NT2/D1 (cell line): ENCODE data around the gene DNAJC11.
"Not testable (repeated sequence)": the region's sequence is repeated elsewhere in the genome, so short reads cannot be mapped to it uniquely, and the experiment has no call there.

ENCODE experiments used
- DNase-seq: peaks from one replicate; pipeline ENCODE4 v3.0.0-alpha.2; 2011; ENCODE audit warnings: low read depth, low spot score
- H3K27me3 ChIP-seq: 2 replicates; pipeline ENCODE4 v1.6.0; 2011; ENCODE audit warnings: mild to moderate bottlenecking; ENCODE audit not compliant: insufficient read length, insufficient read depth
- H3K36me3 ChIP-seq: 2 replicates; pipeline ENCODE4 v1.6.1; 2011; ENCODE audit warnings: mild to moderate bottlenecking, low read length, mixed read lengths; ENCODE audit not compliant: insufficient read depth, insufficient read length
- H3K4me1 ChIP-seq: 2 replicates; pipeline ENCODE4 v1.5.1; 2011; ENCODE audit not compliant: insufficient read depth, insufficient read length
- H3K4me3 ChIP-seq: 2 replicates; pipeline ENCODE4 v1.5.1; 2011; ENCODE audit warnings: low read depth; ENCODE audit not compliant: insufficient read length
- H3K9ac ChIP-seq: 2 replicates; pipeline ENCODE4 v1.6.0; 2011; ENCODE audit warnings: low read depth; ENCODE audit not compliant: insufficient read length
- H3K9me3 ChIP-seq: 2 replicates; pipeline ENCODE4 v1.5.1; 2011; ENCODE audit warnings: mild to moderate bottlenecking, low read length; ENCODE audit not compliant: insufficient read depth
- SUZ12 ChIP-seq: IDR thresholded peaks from 2 replicates; pipeline ENCODE4 v1.6.1; 2011; ENCODE audit not compliant: insufficient read length, insufficient read depth; ENCODE audit errors: extremely low read depth
- YY1 ChIP-seq: IDR thresholded peaks from 2 replicates; pipeline ENCODE4 v1.6.1; 2011; ENCODE audit not compliant: insufficient read length, insufficient read depth
- ZNF274 ChIP-seq: IDR thresholded peaks from 2 replicates; pipeline ENCODE4 v1.6.1; 2011; ENCODE audit warnings: mild to moderate bottlenecking, low read depth, low read length

DNAJC11 gene

GRCh38 chr1:6651909-6652308 lies 49.7 kb downstream of the DNAJC11 start:
- Histone ChIP-seq H3K27me3 (no peaks in the 10 kb centered on the region), H3K9me3 (no peaks in the 10 kb centered on the region), H3K4me1 (no peaks in the 10 kb centered on the region), H3K9ac (no peak overlapping the region), H3K4me3 (no peak overlapping the region), H3K36me3 (peaks cover 51% of the 10 kb centered on the region)
- DNase-seq: no peak
- TF ChIP-seq SUZ12 (no peak), YY1 (no peak), ZNF274 (no peak)

GRCh38 chr1:6648556-6648955 lies 53.1 kb downstream of the DNAJC11 start:
- TF ChIP-seq SUZ12 (no peak), YY1 (no peak), ZNF274 (no peak)
- Histone ChIP-seq H3K4me1 (no peaks in the 10 kb centered on the region), H3K9ac (no peak overlapping the region), H3K9me3 (no peaks in the 10 kb centered on the region), H3K27me3 (no peaks in the 10 kb centered on the region), H3K36me3 (peaks cover 62% of the 10 kb centered on the region), H3K4me3 (no peak overlapping the region)
- no peak for DNase-seq

DNA sequence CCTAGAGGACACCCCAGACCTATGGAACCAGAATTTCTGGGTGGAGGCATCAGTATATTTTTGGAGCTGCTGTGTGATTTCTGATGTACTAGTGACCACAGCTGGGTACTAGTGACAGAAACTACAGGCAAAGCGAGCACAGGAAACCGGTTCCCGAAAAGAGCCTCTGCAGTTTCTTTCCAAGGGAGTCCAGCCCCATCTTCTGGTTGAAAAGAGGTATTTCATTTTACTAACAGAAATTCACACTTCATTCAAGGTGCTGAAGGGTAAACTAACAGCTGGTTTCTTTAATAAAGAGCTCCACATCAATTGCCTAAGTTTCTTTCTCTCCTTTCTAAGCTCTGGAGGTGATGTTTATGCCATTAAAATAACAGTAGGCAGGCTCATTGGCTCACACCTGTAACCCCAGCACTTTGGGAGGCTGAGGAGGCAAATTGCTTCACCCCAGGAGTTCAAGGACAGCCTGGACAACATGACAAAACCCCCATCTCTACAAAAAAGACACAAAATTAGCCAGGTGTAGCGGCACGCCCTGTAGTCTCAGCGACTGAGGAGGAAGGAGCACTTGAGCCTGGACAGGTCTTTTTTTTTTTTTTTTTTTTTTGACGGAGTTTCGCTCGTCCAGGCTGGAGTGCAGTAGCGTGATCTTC lies 55.0 kb downstream of the DNAJC11 start:
- TF ChIP-seq ZNF274: no peak
- no peak for DNase-seq
- H3K9ac ChIP-seq: no peak overlapping the region
- no peaks in the 10 kb centered on the region for H3K9me3 ChIP-seq
- H3K36me3 ChIP-seq: peaks cover 62% of the 10 kb centered on the region
- H3K4me3 ChIP-seq: no peak overlapping the region
- H3K27me3 ChIP-seq: no peaks in the 10 kb centered on the region
- no peaks in the 10 kb centered on the region for H3K4me1 ChIP-seq

GRCh38 chr1:6645018-6645417 lies 56.6 kb downstream of the DNAJC11 start:
- no peak for DNase-seq
- Histone ChIP-seq H3K36me3 (peaks cover 59% of the 10 kb centered on the region), H3K4me1 (no peaks in the 10 kb centered on the region), H3K4me3 (no peak overlapping the region), H3K27me3 (no peaks in the 10 kb centered on the region), H3K9me3 (no peaks in the 10 kb centered on the region), H3K9ac (no peak overlapping the region)
- TF ChIP-seq ZNF274: no peak
- no peak for TF ChIP-seq YY1
- TF ChIP-seq SUZ12: no peak

DNA sequence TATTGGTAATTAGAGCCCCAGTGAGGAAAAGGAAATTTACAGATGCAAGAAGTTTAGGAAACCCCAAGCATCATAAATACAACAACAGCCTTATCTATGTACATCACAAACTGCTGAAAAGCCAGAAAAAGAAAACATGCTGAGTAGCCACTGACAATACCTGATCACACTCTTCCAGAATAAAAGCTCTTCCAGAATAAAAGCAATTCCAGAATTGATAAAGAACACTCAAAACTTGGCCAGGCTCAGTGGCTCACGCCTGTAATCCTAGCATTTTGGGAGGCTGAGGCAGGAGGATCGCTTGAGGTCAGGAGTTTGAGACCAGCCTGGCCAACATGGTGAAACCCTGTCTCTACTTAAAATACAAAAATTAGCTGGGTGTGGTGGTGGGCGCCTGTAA lies 60.7 kb downstream of the DNAJC11 start:
- not testable (repeated sequence) for H3K9me3 ChIP-seq, H3K4me1 ChIP-seq, H3K27me3 ChIP-seq, H3K9ac ChIP-seq, H3K4me3 ChIP-seq, DNase-seq
- peaks cover 83% of the 10 kb centered on the region for H3K36me3 ChIP-seq

- DNase-seq: no peak
- Histone ChIP-seq H3K9ac (no peak overlapping the region), H3K36me3 (peaks cover 88% of the 10 kb centered on the region)
Measured at GRCh38 chr1:6638226-6638625, 63.4 kb downstream of the DNAJC11 start.

DNA sequence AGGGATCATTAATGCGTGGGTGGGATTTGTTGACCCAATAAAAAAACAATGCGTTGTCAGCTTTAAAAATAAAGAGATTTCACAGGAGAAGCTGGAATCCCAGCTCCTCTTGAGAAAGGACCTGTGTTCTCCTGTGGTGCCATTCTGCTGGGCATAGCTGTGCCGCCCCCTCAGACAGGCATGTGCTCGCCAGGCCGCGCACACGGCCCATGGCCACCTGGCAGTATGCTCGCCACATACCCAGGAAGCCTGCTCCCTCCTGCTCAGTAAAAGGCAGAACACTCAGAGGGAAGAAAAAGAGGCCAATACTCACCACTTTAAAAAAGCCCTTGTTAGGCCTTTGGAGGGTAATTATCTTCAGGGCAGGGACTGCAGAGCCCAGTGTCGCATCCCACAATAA lies 63.8 kb downstream of the DNAJC11 start:
- Histone ChIP-seq H3K36me3 (peaks cover 89% of the 10 kb centered on the region), H3K27me3 (no peaks in the 10 kb centered on the region), H3K4me1 (no peaks in the 10 kb centered on the region), H3K9ac (no peak overlapping the region), H3K4me3 (no peak overlapping the region), H3K9me3 (no peaks in the 10 kb centered on the region)
- TF ChIP-seq ZNF274 (no peak), YY1 (no peak), SUZ12 (no peak)
- DNase-seq: no peak

More at GRCh38 chr1:6638226-6638625, 63.4 kb downstream of the DNAJC11 start:
- Histone ChIP-seq H3K4me1 (no peaks in the 10 kb centered on the region), H3K4me3 (no peak overlapping the region), H3K9me3 (no peaks in the 10 kb centered on the region), H3K27me3 (no peaks in the 10 kb centered on the region)
- TF ChIP-seq YY1 (no peak), ZNF274 (no peak), SUZ12 (no peak)

- H3K9me3 ChIP-seq, H3K9ac ChIP-seq, H3K27me3 ChIP-seq, H3K4me1 ChIP-seq, H3K4me3 ChIP-seq, DNase-seq: not testable (repeated sequence)
- peaks cover 86% of the 10 kb centered on the region for H3K36me3 ChIP-seq
Measured at GRCh38 chr1:6636778-6637177, 64.8 kb downstream of the DNAJC11 start.
